Measurements from ENCODE around the gene SPATA16.
"Not testable (repeated sequence)": the region's sequence is repeated elsewhere in the genome, so short reads cannot be mapped to it uniquely, and the experiment has no call there.

The SPATA16 gene

GRCh38 chr3:173064631-173065030 is 76.4 kb downstream of the SPATA16 start:
- no peak for DNase-seq (ENCODE audit: low read depth)

DNA sequence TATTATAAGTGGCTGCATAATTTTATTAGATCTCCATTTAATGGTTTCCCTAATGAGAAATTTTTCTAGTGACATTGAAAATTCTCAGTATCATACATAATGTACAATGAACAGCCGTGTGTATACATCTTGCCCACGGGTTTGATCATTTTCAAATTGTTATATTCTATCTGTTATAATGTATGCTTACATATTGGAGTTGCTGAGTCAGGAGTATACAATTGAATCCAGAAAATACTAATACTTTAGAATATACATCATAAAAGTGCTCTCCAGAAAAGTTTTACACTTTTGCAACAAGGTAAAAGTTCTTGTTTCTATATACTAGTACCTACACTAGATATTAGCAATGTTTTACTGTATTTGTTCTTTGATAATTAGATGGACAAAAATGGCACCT is 82.8 kb downstream of the SPATA16 start:
- no peak for DNase-seq (ENCODE audit: low read depth)

DNA sequence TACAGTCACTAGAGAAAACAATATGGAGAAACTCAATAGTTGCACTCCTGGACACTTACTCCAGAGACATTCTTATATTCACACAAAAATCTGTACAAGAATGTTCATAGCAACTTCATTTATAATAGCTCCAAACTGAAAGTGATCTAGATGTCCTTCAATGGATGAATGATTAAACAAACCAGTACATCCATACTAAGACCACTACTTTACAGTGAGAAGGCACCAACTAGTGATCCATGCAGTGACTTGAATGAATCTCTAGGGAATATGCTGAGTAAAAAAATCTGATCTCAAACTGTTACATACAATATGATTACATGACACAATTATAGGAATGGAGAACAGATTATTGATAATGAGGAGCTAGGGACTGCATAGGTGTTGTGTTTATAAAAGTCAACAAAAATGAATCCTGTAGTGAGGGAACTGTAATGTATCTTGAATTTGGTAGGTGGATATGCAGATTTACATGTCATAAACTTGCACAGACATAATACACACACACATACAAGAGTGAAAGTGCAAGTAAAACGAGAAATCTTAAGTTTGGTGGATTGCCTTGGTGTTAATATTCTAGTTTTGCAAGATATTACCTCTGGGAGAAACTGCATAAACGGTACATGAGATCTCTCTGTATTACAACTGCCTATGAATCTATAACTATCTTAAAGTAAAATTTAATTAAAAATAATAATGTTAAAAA is 85.7 kb downstream of the SPATA16 start:
- DNase-seq (ENCODE audit: low read depth), result no peak

GRCh38 chr3:173049360-173049759 is 91.7 kb downstream of the SPATA16 start:
- no peak for DNase-seq (ENCODE audit: low read depth)

DNA sequence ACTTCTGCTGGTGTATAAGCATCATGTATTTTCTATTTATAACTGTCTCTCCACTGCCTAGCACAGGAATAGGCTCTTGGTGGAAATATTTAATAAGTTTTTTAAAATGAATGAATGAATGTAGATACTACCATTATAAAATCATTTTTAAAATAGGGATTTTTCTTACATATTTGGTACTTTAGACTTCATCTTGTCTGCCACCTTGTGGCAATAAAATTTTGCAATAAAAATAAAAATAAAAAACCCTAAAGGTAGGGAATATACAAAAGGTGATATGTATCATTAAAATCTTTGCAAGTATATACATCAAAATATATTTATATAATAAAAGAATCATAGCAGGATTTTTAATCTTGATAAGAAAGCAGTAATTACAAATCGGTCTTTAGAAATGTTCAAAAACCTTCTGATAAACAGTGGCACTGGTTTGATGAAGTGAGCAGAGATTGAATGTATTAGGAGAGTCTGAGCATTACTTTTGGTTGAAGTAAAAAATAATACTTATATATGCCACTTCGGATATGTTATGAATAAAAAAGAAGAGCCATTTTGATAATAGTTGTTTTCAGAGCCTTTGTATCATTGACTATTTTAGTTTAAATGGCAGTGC is 95.2 kb downstream of the SPATA16 start:
- DNase-seq (ENCODE audit: low read depth), result no peak

DNA sequence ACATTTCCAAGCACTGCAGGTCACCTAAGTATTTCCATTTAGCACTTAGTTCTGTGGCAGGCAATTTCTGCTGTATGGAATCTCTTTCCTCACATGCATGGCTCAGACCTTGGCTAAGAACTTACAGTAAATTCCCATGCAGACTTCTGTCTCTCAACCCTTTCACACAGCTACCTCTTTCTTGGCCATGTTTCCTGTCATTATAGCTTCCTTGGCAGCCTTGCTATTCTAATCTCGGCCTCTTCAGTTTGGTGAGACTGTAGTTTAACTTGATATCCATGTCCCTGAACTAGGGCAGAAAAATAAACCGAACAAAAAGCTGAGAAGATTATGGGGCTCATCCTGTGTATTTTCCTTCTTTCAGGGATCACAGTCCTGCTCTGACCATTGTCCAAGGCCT is 96.0 kb downstream of the SPATA16 start:
- no peak for DNase-seq (ENCODE audit: low read depth)

GRCh38 chr3:173043757-173044156 is 97.3 kb downstream of the SPATA16 start:
- no peak for DNase-seq (ENCODE audit: low read depth)

GRCh38 chr3:173038484-173038871 is 102.6 kb downstream of the SPATA16 start:
- no peak for DNase-seq (ENCODE audit: low read depth)

DNA sequence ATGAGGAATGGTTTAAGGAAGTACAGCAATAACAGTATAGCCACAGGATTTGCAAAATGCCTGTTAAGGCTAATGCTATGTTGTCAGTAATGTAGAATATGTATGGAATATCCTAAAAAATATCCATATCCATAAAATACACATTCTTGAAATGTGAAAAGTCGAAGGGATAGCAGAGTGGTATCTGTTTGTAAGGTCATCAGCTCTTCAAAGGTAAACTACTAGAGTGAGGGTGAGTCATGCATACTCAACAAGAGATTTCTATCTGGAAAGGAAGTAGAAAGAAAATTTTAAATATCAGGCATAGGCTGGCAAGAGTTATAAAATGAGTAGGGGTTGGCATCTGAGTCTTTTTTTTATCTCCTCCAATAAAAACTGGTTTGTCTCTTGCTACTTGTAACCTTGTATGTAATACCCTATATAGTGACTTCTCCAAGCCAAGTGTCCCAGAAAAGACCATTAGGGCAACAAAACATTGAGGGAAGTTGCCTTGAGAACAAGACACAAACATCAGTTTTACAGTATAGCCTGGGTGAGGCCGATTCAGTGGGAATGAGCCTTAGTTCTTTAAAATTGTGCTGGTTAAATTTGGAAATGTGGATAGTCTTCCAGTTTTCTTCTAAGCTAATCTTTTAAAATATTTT is 103.1 kb downstream of the SPATA16 start:
- no peak for DNase-seq (ENCODE audit: low read depth)

GRCh38 chr3:173030273-173030672 is 110.8 kb downstream of the SPATA16 start:
- DNase-seq (ENCODE audit: low read depth), result no peak

- DNase-seq (ENCODE audit: low read depth), result no peak
Measured at GRCh38 chr3:173028351-173028750, 112.7 kb downstream of the SPATA16 start.

- DNase-seq (ENCODE audit: low read depth), result no peak
Measured at GRCh38 chr3:173027429-173027828, 113.6 kb downstream of the SPATA16 start.

DNA sequence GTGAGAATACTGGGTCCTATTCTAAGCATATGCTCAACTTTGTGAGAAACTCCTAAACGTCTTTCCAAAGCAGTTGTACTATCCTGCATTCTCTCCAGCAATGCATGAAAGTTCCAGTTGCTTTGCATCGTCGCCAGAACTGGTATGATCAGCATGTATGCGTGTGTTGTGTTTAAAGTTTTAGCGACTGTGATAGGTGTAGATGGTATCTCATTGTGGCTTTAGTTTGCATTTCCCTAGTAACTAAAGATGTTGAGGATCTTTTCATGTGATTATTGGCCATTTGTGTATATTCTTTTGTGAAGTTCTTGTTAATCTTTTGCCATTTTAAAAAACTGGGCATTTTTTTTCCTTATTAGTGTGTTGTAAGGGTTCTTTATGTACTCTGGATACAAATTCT is 115.1 kb downstream of the SPATA16 start:
- DNase-seq (ENCODE audit: low read depth), result no peak

DNA sequence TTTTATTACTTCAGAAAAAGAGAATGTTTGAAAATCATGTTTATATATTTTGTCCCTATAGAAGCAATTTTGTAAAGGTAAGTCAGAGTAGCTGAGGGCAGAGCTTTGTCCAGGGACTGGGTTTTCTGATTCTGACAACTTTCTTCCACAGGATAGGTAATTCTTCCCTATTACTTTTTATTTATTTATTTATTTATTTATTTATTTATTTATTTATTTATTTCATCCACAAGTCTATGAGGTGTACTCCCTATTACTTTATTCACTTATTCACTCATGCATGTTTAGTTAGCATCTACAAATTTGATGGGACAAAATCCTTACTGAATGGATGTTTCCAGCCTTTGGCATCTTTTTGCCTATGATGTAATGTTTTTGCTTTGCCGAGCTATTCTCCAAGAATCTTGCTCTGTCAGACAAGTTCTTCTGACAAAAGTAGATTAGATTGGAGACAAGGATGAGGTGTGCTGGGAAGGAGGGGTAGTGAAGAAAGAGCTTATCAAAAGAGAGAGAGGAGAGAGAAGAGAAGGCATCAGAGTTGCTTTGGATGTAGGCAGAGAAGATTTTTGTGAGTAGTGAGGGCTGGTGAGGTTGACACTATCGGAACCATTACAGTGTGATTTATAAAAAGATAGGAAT is 119.4 kb downstream of the SPATA16 start:
- no peak for DNase-seq (ENCODE audit: low read depth)

- DNase-seq (ENCODE audit: low read depth), result not testable (repeated sequence)
Measured at GRCh38 chr3:173020128-173020527, 120.9 kb downstream of the SPATA16 start.

GRCh38 chr3:173019378-173019777 is 121.7 kb downstream of the SPATA16 start:
- DNase-seq (ENCODE audit: low read depth), result no peak

DNA sequence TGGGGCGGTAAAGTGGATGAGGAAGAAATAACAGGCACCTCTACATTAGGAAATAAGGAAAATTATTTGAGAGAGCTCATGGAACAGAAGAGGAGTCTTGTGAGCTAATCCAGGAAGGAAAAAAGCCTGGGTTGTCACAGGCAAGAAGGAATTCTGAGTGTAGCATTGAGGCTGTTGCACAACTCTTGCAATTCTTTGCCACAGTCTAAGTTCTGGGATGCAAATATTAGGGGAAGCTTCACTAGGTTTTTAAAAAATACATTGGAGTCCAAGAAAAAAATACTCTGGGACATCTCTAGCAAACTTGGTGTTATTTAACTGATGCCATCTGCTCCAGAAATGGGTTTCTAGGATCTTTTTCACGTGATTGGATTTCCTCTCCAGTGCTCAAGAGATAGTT is 122.3 kb downstream of the SPATA16 start:
- DNase-seq (ENCODE audit: low read depth), result no peak

DNA sequence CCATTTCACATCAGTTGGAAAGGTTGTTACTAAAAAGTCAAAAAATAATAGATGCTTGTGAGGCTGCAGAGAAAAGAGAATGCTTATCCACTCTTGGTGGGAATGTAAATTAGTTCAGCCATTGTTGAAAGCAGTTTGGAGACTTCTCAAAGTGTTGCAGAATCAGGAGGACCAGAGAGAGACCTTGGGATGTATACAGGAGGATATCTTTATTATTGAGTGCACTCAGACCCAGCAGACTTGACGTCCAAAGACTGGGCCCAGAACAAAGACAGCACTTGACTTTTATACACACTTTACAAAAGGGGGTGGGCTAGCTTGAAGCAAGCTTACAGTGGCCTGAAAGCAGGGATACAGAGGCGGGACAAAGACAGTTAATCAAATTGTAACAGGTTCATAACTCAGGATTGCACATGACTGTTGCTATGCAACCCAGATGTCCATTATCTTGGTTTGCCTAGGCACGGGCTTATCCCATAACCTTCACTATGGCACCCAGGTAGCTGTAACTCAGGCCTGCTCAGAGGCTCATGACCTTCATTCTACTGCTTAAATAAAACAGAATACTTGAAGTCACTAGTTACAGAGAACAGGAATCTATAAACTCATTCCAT is 127.7 kb downstream of the SPATA16 start:
- no peak for DNase-seq (ENCODE audit: low read depth)

- no peak for DNase-seq (ENCODE audit: low read depth)
Measured at GRCh38 chr3:173009410-173009809, 131.6 kb downstream of the SPATA16 start.

GRCh38 chr3:173008978-173009377 is 132.1 kb downstream of the SPATA16 start:
- no peak for DNase-seq (ENCODE audit: low read depth)

DNA sequence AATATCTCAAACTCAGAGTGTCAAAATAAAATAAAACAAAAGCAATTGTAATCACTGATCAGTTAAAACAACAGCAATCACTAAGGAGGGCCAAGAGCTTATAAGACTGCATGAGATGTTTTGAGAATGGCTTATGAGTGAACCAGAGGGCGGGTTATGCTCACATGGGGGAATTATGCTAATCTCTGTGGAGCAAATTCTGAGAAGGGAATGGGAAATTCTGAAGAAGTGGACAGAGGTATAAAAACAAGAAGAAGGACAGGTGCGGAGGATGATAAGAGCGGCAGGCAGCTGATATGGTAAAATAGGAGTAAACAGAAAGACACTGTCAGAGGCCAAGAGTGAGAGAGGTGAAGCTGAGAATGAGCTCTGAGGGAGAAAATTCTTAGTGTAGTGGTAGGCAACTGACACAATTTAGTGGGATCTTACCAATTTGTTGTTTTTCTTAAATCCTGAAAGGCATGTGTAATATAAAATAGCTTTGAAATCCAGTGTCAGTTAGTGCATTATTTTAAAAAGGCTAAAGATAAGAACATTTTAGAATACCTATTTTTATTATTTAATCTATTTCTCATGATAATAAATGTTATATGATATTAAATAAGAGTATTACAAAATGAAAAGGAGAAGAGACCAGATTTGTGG is 133.8 kb downstream of the SPATA16 start:
- DNase-seq (ENCODE audit: low read depth), result no peak

GRCh38 chr3:173006006-173006405 is 135.0 kb downstream of the SPATA16 start:
- no peak for DNase-seq (ENCODE audit: low read depth)
